H1 (cell line): ENCODE results near the gene ADAM30. TPM values are rescaled to one million over a fixed set of nuclear protein-coding genes. Genes with fewer than 3 reads are reported as not detected.

ENCODE experiments used
- ASH2L ChIP-seq: fragments of 200-600, 300-600 bp; sonication (generic); IDR thresholded peaks from one replicate; pipeline ENCODE4 v1.7.1; 2017; ENCODE audit warnings: low read length
- BCL11A ChIP-seq, 2 experiments: IDR thresholded peaks; one replicate each; pipeline ENCODE4 v1.6.1; 2011; ENCODE audit warnings: low read depth in 2 of 2, low read length in 2 of 2, mild to moderate bottlenecking in 2 of 2
- EGR1 ChIP-seq: IDR thresholded peaks from 2 replicates; pipeline ENCODE4 v1.6.1; 2011; ENCODE audit warnings: low read depth, low read length, borderline replicate concordance
- FOSL1 ChIP-seq: IDR thresholded peaks from 2 replicates; pipeline ENCODE4 v1.6.1; 2011; ENCODE audit warnings: mild to moderate bottlenecking, low read depth, low read length, moderate library complexity; ENCODE audit not compliant: insufficient read depth
- SAP30 ChIP-seq: fragments of 300-600 bp; sonication (generic); IDR thresholded peaks from 2 replicates; pipeline ENCODE4 v1.7.1; 2012; ENCODE audit warnings: low read length, moderate library complexity, mild to moderate bottlenecking, inconsistent platforms; ENCODE audit not compliant: insufficient read depth, insufficient replicate concordance
- SIN3A ChIP-seq, 2 experiments: IDR thresholded peaks in 1 of 2; conservative IDR thresholded peaks in 1 of 2; 2 replicates each; pipeline ENCODE4 v1.6.1; 2011 to 2012; ENCODE audit warnings: low read length in 2 of 2, improper control_type of control experiment in 1 of 2, low read depth in 1 of 2, mild to moderate bottlenecking in 1 of 2
- TBP ChIP-seq: IDR thresholded peaks from 2 replicates; pipeline ENCODE4 v1.6.1; 2011; ENCODE audit warnings: low read depth, low read length, improper control_type of control experiment
- YY1 ChIP-seq: IDR thresholded peaks from 2 replicates; pipeline ENCODE4 v1.6.1; 2011; ENCODE audit warnings: low read depth, mild to moderate bottlenecking, low read length
- polyA plus RNA-seq, 7 experiments: library from polyadenylated mRNA; depleted of rRNA in 3 of 7; stranded (reverse) in 5 of 7; unstranded in 2 of 7; fragments of >200 nt in 5 of 7; fragments of 200-250 nt in 2 of 7; gene quantifications; 1 replicate in 5 of 7; 2 replicates in 1 of 7; 4 replicates in 1 of 7; pipeline versions ENCODE4 v1.2.1 to v1.2.3, GENCODE V29; 2011 to 2013; ENCODE audit warnings: missing spikeins in 2 of 7, mixed read lengths in 2 of 7
- total RNA-seq: library from RNA; stranded (reverse); fragmentation: NEBNext Ultra II Directional; extraction: Animal tissue kit (Norgen Biotek cat#: 25700); gene quantifications from 2 replicates; pipeline ENCODE4 v1.2.1, GENCODE V29; 2021
- TF ChIP-seq, protein P1 (sequence below), 3 experiments: IDR thresholded peaks; 1 replicate in 2 of 3; 2 replicates in 1 of 3; pipeline versions ENCODE4 v1.5.1 to v1.6.1; 2011; ENCODE audit warnings: low read length in 3 of 3, mild to moderate bottlenecking in 3 of 3, inconsistent platforms in 2 of 3, low read depth in 1 of 3, moderate library complexity in 1 of 3; ENCODE audit not compliant: insufficient read depth in 1 of 3; ENCODE audit errors: control extremely low read depth in 1 of 3
- TF ChIP-seq, protein P2 (sequence below): IDR thresholded peaks from 2 replicates; pipeline ENCODE4 v1.6.1; 2011; ENCODE audit warnings: low read depth, mild to moderate bottlenecking, low read length; ENCODE audit not compliant: insufficient read depth

Gene ADAM30
- total and polyA plus RNA-seq, 2 of the 8 experiments (the other 6 are each of a cell fraction or from before 2014, with no cell fraction given): not detected

DNA sequence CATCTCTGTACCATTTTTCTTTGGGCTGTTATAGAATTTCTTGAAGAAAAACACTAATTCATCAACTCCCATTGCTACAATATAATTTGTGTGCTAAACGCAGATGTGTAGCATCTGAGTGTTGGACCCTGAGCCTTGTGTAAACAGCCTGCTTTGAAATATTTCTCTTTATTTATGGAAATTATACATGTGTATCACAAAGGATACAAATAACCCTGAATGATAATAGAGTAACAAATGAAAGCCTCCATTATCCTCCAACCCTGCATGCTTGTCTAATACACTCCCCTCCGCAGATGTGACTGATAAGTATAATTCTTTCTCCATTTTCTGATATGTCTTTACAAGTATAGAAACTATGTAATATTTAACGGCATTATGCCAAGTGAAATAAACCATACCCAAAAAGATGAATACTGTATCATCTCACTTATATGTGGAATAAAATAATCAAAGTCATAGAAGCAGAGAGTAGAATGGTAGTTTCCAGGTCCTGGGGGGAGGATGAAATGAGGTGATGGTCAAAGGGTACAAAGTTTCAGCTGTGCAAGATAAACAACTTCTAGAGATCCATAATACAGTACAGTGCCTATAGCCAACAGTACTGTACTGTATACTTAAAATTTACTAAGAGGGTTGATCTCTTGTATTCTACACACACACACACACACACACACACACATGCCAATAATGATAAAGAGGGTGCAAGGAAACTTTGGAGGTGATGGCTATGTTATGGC is 2.8 kb upstream of the ADAM30 start (continued):
- TF ChIP-seq, protein P1, sequence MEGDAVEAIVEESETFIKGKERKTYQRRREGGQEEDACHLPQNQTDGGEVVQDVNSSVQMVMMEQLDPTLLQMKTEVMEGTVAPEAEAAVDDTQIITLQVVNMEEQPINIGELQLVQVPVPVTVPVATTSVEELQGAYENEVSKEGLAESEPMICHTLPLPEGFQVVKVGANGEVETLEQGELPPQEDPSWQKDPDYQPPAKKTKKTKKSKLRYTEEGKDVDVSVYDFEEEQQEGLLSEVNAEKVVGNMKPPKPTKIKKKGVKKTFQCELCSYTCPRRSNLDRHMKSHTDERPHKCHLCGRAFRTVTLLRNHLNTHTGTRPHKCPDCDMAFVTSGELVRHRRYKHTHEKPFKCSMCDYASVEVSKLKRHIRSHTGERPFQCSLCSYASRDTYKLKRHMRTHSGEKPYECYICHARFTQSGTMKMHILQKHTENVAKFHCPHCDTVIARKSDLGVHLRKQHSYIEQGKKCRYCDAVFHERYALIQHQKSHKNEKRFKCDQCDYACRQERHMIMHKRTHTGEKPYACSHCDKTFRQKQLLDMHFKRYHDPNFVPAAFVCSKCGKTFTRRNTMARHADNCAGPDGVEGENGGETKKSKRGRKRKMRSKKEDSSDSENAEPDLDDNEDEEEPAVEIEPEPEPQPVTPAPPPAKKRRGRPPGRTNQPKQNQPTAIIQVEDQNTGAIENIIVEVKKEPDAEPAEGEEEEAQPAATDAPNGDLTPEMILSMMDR (IDR thresholded peaks at IDR 0.05; ENCODE audit: control extremely low read depth in 1 of 3, insufficient read depth in 1 of 3, low read depth in 1 of 3, low read length in 3 of 3): no peak
- TF ChIP-seq SAP30: no peak
- TF ChIP-seq EGR1: no peak
- TF ChIP-seq FOSL1: no peak
- no peak for TF ChIP-seq YY1
- no peak for TF ChIP-seq TBP
- TF ChIP-seq, protein P2, sequence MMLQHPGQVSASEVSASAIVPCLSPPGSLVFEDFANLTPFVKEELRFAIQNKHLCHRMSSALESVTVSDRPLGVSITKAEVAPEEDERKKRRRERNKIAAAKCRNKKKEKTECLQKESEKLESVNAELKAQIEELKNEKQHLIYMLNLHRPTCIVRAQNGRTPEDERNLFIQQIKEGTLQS: no peak
- no peak for TF ChIP-seq ASH2L
- TF ChIP-seq SIN3A (conservative IDR thresholded peaks at IDR 0.05 in 1 of 2, IDR thresholded peaks at IDR 0.05 in 1 of 2; ENCODE audit: low read depth in 1 of 2, low read length in 2 of 2): no peak
- no peak for TF ChIP-seq BCL11A (IDR thresholded peaks at IDR 0.05; ENCODE audit: low read depth in 2 of 2, low read length in 2 of 2)
